T-helper 1 cell (primary cell): ENCODE data around the gene SNX30.
A peak's percentile ranks its signal among the peaks of the same experiment; 100 is the strongest.

Source experiments
- DNase-seq, 5 donors: peaks; one replicate each; pipeline ENCODE4 v3.0.0-alpha.2; 2012 to 2020

SNX30 gene

DNA sequence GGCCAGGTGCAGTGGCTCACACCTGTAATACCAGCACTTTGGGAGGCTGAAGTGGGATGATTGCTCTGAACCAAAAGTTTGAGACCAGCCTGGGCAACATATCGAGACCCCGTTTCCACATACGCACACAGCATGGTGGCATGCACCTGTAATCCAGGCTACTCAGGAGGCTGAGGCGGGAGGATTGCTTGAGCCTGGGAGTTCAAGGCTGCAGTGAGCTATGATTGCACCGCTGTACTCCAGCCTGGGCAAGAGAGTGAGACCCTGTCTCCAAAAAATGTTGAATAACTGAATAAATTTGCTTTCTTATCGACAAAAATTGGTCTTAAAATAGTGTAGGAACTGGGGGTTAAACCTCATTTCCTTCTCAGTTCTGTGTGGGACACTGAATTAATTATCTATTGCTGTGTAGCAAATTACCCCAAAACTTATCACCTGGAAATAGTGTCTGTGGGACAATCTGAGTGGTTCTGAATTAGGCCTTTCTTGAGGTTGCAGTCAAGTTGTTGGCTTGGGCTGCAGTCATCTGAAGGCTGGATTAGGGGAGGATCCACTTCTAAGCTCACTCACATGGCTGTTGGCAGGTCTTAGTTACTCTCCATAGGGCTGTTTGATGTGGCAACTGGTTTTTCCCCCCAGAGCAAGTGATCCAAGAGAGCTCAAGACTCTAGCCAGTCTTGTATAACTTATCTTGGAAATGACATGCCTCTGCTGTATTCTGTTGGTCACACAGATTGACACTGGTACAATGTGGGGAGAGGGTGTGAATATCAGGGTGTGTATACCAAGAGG lies 2.0 kb downstream of the SNX30 start:
- no peak for DNase-seq

DNA sequence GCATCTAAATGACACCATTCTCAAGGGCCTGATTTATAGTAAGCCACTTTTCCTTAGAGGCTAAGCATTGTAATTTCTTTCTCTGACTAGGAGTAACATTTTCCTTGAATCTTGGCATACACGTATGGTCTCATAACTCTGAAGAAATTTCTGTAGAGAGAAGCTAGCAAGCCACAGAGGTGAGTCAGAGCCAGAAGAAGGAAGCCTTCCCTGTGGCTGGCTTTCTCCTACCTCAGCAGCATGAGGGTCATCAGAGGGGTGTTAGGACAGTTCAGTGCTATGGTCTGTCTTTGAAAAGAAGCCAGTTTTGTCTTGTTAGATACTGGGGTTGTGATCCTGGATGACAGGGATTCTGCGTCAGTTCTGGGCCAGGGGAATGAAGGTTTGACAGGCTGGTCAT lies 3.2 kb downstream of the SNX30 start:
- no peak for DNase-seq

DNA sequence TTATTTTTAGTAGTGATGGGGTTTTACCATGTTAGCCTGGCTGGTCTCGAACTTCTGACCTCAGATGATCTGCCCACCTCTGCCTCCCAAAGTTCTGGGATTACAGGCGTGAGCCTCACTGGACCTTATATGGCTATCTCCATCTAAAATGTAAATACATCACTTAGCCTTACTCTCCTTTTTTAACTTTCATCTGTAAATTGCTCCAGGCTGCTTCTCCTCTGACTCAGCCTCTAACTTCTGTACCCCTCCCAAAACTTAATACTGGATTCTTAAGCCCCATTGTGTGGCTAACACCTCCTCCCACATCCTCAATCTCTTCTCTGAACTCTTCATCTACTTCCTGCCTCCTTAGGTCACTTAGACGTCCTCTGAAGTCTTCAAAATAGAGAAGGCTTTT lies 4.0 kb downstream of the SNX30 start:
- DNase-seq: peak in 4 of 5 donors; percentile 8 to 92 (median 20)

DNA sequence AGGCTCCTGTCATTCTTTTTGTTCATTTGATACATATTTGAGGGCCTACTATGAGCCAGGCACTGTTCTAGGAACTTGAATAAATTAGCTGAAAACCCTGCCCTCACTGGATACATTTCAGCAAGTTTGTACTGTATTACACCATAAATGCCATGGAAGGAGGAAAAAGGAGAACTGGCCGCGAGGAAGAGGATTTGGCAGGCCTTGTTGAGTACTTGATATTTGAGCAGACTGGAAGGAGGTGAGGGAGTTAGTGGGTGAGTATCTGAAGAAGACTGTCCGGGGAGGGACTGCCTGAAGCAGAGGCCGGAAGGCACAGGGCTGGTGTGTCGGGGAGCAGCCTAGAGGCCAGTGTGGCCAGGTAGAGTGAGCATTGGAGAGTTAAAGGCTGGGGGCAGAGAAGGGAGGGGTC lies 4.5 kb downstream of the SNX30 start:
- DNase-seq: no peak

DNA sequence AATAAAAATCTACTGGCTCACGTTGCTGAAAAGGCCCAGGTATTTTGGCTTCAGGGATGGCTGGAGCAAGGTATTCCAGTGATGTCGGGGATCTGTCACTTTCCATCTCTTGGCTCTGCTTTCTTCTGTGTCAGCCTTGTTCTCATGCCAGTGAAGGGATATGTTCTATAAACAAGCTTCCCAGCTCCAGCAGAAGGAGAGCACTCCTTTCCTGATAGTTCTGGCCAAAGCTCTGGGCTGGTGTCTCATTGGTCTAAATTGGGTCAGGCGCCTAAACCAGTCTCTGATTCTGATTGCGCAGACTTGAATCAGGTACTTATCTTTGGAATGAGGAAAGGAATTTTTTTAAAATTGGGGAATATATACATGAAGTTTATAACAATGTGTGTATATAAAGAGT lies 5.1 kb downstream of the SNX30 start:
- no peak for DNase-seq

DNA sequence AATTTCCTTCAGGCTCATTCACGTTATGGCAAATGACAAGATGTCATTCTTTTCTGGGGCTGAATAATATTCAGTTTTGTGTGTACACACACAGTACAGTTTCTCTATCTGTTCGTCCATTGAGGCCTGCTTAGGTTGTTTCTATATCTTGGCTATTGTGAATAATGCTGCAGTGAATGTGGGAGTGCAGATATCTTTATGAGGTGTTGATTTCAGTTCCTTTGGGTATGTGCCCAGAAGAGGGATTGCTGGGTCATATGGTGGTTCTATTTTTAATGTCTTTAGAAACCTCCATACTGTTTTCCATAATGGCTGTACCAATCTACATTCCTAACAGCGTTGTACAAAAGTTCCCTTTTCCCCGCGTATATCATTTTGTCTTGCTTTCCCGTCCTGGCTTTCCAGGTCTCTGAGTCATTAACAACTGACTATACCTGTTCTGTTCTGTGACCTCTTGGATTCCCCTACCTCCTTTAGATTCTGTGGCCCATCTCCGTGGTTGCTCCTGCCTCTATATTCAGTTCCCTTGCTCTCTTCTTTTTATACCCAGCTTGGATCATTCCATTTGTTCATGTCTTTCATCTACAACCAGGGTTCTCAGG lies 6.8 kb downstream of the SNX30 start:
- DNase-seq: no peak

DNA sequence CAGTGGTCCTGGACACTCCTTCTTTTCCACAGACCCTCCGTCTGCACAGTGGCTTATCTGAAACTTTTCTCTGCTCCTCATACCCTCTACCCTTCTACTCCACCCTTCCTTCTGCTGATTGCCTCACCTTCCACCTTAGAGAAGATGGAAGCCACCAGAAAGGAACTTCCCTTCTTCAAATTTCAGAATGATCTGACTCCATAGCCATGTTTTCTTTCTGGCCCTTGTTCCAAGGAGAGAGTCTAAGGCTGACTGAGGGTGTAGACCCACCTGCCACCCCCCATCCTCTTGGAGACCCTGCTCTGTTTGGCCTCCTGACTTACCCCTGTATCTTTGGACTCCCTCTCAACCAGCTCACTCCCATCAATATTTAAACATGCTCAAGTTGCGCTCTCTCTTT lies 7.4 kb downstream of the SNX30 start:
- DNase-seq: no peak

DNA sequence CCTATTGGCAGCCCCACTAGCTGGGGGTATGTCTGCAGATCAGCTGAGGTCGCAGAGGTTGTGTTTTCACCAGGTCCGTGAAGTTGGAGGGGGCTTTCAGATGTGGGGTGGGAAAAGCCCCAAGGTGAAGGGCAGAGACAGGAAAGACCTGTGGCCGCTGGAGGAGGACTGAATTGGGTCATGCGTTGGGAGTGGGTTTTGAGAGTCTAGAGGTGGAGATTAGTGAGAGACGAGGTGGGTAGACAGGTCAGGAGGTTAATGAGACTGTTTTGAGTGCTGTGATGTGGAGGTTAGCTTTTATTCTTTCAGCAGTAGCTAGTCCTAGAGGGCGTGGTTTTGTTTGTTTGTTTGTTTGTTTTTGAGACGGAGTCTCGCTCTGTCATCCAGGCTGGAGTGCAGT lies 10.3 kb downstream of the SNX30 start:
- no peak for DNase-seq

DNA sequence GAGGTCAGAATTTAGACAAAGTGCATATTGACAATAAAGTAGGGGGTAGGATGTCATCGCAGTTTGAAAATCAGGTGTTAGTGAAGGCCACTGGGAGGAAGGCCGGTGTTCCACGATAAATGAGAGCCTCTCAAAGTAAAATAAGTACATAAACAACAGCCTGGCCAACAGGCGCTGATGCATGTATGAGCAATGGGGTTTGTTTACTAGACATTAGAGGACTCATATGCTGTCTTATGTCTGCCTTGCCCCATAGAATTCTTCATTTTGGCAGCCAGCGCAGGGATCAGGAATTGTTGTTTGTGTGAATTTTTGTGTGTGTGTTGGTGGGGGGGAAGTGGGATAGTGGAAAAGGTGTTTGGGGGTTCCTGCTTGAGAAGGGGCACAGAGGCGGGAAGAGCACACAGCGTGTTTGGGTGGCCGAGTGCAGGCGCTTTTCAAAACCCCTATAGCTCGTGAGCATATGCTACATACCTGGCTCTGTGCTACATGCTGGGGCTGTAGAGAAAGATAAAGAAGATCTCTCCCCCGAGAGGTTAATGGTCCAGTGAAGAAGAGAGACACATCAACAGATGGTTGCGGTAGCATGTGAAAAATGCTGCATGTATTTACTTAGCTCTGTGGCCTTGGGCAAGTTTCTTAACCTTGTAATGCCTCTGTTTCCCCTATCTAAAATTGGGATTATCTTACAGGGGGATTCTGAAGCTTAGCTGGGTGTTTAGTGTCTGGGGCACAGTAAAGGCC lies 11.5 kb downstream of the SNX30 start:
- no peak for DNase-seq

DNA sequence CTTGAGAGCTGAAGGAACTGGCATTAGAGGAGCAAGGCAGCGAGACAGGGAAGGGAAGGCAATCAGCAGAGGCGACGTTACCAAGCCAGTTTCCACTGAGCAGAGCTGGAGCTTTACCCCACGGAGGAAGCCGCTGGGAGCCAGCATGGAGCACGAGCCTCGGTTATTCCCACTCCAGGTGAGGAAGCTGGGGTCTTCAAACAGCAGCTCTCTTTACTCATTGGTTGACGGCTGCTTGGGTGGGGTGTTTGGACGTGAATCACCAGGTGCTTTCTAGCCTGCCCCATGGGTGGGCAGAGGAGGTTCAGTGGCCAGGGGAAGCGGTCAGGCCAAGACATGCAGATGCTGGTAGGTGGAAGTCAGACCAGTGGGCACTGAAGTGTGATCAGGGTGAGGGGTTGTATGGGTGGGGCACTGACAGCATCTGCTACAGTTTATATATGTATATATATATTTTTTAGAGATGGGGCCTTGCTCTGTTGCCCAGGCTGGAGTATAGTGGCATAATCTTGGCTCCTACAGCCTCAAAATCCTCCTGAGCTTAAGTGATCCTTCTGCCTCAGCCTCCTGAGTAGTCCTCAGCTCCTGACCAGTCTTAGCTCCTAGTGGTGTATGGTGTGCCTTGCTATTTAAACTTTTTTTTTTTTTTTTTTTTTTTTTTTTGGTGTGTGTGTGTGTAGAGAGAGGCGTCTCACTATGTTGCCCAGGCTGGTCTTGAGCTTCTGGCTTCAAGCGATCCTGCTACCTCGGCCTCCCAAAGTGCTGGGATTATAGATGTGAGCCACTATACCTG lies 12.4 kb downstream of the SNX30 start:
- DNase-seq: no peak

DNA sequence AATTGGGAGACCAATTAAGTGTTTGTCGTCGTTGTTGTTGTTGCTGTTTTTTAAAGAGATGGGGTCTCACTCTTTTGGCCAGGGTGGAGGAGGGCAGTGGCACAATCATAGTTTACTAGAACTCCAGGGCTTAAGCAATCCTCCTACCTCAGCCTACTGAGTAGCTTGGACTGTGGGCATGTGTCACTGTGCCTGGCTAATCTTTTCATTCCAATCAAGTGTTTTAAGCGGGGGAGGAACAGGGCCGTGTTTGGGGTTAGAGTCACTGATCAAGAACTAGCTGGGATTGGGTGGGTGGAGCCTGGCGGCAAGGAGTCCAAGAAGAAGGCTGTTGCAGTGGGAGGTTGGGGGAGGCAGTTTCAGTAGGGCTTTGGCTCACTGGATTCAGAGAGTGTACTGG lies 13.8 kb downstream of the SNX30 start:
- DNase-seq: no peak

DNA sequence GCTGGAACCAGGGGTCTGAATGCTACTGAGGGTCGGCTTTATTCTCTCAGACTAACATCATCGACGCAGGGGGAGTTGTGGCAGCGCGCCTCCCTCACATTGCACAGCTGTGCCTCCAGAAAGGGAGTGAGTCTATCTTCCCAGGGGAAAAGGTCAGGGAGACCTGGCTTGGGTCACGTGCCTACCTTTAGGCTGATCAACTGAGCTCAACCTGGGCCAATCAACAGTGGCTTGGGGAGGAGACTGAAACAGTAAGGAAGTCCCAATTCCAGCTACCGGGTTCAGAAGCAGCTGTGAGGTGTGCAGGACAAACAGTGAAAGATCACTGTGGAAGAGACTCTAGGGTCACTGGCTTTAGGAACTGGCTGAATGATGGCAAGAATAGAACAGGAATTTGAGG lies 14.3 kb downstream of the SNX30 start:
- DNase-seq: no peak

DNA sequence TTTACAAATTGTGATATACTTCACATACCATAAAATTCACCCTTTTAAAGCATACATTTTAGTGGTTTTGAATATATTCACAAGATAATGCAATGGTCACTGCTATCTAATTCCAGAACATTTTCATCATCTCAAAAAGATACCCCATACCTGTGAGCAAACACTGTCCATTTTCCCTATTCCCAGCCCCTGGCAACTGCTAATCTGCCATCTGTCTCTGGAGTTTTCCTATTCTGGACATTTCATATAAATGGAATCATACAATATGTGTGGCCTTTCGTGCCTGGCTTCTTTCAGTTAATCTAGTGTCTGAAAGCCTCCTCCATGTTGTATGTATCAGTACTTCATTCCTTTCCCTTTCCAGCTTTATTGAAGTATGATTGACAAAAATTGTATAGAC lies 14.7 kb downstream of the SNX30 start:
- DNase-seq: no peak

DNA sequence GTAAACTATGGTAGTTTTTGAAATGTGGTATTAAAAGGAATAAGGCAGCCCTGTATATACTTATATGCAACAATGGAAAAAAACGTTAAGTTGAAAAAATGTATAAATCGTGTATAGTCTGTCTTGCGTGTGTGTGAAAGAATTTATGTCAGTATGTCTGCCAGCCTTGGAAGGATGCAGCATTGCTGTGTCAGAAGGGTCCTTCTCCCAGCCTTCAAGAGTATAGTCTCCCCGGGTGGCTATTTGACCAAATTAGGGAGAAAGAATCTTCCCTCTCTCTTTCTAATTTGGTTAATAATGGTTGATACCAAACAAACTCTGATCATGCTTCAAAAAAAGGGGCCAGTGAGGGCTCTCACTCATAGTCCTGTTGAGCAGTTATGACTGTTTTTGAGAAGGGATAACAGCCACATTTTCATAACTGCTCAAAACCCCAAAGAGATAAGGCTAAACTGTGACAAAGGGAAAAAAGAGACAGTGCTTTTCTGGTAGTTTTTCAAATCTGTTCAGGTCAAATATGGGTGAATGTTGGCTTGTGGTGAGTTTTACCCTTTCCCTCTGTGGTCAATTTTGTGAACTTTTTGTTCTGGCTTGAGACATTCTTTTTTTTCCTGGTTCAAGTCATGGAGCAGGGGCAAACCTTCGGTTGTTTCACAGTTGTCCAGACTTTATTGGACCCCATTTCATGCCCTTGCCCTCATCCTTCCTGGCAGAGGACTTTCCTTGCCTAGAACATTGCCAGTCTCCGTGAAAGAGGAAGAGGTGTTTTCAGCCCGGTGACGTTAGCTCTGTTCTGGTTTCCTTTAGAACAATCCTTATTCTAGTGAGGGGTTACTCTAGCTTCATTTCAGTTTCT lies 21.0 kb downstream of the SNX30 start:
- no peak for DNase-seq

DNA sequence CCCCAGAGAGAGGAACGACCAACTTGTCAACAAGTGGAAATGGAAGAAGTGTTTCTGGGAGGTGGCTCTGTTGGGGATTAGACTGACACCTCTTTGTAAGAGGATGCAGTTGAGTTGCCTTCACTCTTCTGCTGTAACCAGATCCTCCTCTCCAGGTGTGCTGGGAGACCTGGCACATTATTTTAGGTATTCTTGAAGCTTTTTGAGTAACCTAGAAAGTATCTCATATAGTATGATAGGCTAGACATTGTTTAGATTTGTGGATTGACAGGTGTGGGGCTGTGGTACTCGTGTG lies 21.6 kb downstream of the SNX30 start:
- no peak for DNase-seq

DNA sequence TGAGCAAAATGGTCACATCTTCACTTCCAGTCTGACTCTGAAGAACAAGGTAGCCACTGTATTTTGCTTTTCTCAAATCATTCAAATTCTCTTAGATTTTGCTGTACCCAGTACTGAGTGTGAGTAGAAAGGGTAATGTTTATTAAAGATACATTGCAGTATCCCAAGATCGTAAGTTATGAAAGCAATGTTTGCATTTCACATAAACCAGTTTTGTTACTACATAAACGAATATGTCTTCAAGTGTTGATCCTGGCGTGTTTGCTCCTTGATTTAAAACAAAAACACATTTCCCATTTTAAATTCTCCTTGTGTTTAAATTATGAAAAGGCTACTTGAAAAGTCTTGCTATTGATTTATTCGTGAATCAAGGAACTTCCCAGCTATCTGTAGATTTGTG lies 22.0 kb downstream of the SNX30 start:
- DNase-seq: no peak

DNA sequence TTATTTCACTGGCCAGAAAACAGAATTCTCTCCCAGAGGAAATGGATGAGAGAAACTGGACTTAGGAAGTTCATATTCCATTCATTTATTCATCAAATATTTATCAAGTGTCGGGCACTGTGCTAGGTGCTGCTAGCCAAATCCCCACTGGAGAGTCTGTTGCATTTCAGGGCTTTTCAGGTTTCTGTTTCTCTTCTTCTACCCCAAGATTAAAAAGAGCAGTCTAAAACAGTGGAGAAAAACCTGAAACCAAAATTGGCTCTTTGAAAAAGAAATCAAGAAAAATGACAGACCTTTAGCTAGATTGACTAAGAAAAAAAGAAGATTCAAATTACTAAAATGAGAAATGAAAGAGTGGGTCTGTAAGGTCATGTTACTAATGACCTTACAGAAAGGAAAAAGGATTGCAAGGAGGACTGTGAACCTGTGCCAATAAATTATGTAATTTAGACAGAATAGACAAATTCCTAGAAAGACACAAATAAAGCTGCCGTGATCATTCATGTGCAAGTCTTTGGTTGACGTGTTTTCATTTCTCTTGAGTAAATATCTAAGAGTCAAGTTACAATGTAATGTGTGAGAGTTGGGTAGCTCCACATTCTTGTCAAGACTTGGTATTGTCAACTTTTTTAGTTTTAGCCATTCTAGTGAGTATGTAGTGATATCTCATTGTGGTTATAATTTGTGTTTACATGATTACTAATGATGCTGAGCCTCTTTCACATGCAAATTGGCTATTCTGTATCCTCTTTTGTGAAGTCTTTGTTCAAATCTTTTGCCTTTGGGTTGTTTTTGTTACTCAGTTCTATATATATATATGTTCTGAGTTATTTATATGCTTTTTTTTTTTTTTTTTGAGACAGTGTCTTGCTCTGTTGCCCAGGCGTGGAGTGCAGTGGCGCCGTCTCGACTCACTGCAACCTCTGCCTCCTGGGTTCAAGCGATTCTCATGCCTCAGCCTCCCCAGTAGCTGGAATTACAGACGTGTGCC lies 23.7 kb downstream of the SNX30 start:
- no peak for DNase-seq

DNA sequence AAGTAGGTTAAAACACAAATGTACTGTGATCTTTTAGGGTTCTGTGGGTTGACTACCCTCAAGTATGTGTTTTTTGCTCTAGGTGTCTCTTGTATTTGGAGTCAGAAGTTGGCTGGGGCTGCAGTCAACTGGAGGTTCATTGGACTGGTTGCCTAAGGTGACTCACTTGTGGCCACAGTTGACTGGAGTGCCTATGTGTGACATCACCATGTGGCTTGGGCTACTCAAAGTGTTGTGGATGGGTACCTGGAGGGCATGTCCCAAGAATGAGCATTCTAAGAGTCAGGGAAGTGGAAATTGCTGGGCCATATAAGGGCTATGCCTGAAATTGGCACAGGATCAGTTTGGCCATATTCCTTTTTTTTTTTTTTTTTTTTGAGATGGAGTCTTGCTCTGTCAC lies 27.4 kb downstream of the SNX30 start:
- DNase-seq: peak in 1 of 5 donors; percentile 11

DNA sequence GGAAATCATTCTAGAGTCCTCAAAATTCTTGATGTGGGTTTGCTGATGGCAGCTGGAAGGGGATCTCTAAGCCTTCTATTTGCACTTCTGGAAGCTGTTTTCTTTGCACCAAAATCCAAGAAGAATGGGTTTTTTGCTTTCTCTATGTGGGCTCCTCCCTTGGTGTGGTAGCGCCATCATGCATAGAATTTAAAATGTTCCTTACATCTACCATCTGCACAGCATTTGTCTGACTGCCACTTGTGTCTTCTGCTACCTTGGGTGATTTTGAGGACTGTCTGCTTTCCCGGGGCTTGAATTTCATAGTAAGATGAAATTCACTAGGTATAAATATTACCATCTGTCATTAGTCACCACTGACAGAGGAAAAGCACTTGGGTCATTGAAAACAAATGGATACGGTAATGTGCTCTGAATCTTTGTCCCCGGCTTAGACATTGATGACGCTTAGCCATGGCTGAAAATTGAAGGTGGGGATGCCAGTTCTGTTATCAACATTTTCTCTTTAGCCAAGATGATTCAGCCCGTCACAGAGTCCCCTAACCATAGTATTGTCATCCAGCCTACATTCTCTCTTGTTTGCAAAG lies 30.0 kb downstream of the SNX30 start:
- no peak for DNase-seq

DNA sequence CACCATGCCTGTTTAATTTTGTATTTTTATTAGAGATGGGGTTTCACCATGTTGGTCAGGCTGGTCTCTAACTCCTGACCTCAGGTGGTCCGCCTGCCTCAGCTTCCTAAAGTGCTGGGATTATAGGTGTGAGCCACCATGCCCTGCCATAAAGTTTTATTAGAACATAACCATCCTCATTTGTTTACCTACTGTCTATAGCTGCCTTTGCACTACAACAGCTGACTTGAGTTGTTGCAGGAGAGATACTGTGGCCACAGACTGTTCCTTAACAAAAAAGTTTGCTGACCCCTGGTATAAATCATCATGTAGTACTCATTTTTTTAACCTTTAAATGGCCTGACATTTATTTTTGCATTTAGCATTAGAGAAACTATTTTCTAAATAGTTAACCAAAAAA lies 31.7 kb downstream of the SNX30 start:
- no peak for DNase-seq

DNA sequence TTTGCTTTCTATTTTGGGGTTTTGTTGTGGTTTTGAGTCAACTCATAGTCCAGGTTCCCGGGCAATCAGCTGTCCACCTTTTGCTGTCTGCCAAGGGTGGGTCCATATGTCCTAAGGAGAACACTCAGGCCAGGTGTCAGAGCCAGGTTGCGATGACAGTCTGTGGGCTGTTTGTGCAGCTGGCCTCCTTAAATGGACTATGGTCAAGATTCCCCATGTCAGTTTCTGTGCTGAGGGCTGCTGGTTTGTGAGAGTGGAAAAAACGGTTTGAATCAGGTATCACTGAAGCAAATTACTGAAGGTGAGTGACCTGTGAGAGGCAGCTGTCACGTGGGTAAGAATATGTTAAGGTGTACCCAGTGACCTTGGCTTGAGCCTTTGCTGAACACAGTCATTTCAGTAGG lies 33.0 kb downstream of the SNX30 start:
- no peak for DNase-seq
